Measurements from ENCODE around the gene TRMU. TPM values are rescaled to one million over a fixed set of nuclear protein-coding genes. Genes with fewer than 3 reads are reported as not detected.

Gene TRMU
- total RNA-seq, 1 experiment from 2014 or later = 90.1 TPM

DNA sequence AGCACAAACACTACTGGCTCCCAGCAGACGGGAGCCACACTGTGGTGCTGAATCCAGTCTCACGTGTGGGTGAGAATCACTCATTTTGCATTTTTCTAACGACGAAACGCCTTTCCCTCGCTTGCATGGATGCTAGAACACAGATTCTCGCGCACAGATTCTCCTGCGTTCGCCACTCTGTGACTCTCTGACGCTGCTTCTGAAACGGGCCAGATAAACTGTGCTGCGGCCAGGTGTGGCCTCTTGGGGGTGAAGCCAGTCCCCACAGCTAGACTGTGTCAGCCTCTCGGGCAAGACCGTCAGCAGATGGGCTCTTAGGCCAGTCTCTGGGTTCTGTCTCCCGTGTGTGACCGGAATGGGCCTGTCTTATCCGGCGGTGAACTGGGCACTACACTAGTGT, 44.6 kb downstream of the TRMU start:
- Histone ChIP-seq H3K27me3 (replicated peaks; ENCODE audit: insufficient read depth, low read depth, low read length, poor library complexity) (no peaks in the 10 kb centered on the region), H3K4me1 (ENCODE audit: insufficient read depth, low read length, poor library complexity, severe bottlenecking) (no peaks in the 10 kb centered on the region), H3K9me3 (ENCODE audit: low read depth, low read length, poor library complexity, severe bottlenecking) (no peaks in the 10 kb centered on the region), H3K36me3 (ENCODE audit: insufficient read depth, low read length, poor library complexity, severe bottlenecking) (no peaks in the 10 kb centered on the region), H3K27ac (ENCODE audit: low read depth, low read length, poor library complexity, severe bottlenecking) (no peak overlapping the region), H3K4me3 (ENCODE audit: low read depth, low read length, poor library complexity, severe bottlenecking) (no peak overlapping the region)
- BruUV-seq (replicated peaks) = no TSS peak
- DNase-seq (ENCODE audit: low spot score) = no peak
- POLR2A ChIA-PET (ENCODE audit: low non-redundant PET) = no interaction called here
- CTCF ChIA-PET = no interaction called here
- TF ChIP-seq CTCF (conservative IDR thresholded peaks at IDR 0.05; ENCODE audit: low read depth, low read length) = no peak
- no peak for TF ChIP-seq EZH2 (IDR thresholded peaks at IDR 0.05; ENCODE audit: borderline replicate concordance, low read depth, low read length, poor library complexity, severe bottlenecking)
- intact Hi-C loops (cut with micrococcal nuclease; ENCODE audit: unreplicated experiment) = no loop called here

GRCh38 chr22:46380581-46380980, 45.1 kb downstream of the TRMU start:
- Histone ChIP-seq H3K27me3 (replicated peaks; ENCODE audit: insufficient read depth, low read depth, low read length, poor library complexity) (no peaks in the 10 kb centered on the region), H3K4me3 (ENCODE audit: low read depth, low read length, poor library complexity, severe bottlenecking) (no peak overlapping the region), H3K27ac (ENCODE audit: low read depth, low read length, poor library complexity, severe bottlenecking) (no peak overlapping the region), H3K36me3 (ENCODE audit: insufficient read depth, low read length, poor library complexity, severe bottlenecking) (no peaks in the 10 kb centered on the region), H3K9me3 (ENCODE audit: low read depth, low read length, poor library complexity, severe bottlenecking) (no peaks in the 10 kb centered on the region), H3K4me1 (ENCODE audit: insufficient read depth, low read length, poor library complexity, severe bottlenecking) (no peaks in the 10 kb centered on the region)
- intact Hi-C loops (cut with micrococcal nuclease; ENCODE audit: unreplicated experiment) = no loop called here
- CTCF ChIA-PET = no interaction called here
- TF ChIP-seq CTCF (conservative IDR thresholded peaks at IDR 0.05; ENCODE audit: low read depth, low read length) (no peak), EZH2 (IDR thresholded peaks at IDR 0.05; ENCODE audit: borderline replicate concordance, low read depth, low read length, poor library complexity, severe bottlenecking) (no peak)
- DNase-seq (ENCODE audit: low spot score) = no peak
- POLR2A ChIA-PET (ENCODE audit: low non-redundant PET) = no interaction called here
- BruUV-seq (replicated peaks) = no TSS peak

DNA sequence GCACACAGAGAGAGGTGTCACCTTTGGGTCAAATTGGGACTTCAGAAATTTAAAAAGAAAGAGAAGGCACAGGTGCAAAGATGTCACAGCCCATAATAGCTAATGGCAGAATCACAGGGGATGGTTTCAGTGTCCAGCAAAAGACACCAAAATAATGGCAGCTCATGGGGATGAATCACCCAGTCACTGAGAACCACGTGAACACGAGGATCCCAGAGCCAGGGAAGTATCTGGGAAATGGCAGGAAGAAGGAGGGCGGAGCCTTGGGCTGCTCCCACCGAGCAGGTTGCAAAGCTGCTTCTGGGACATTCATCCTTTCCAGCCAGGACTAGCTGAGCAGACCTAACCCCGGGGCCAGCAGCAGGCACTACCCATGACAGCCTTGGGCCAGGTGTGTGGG, 45.6 kb downstream of the TRMU start:
- ChIA-PET POLR2A (ENCODE audit: low non-redundant PET) (no interaction called here), CTCF (no interaction called here)
- Histone ChIP-seq H3K27me3 (replicated peaks; ENCODE audit: insufficient read depth, low read depth, low read length, poor library complexity) (no peaks in the 10 kb centered on the region), H3K4me1 (ENCODE audit: insufficient read depth, low read length, poor library complexity, severe bottlenecking) (no peaks in the 10 kb centered on the region), H3K27ac (ENCODE audit: low read depth, low read length, poor library complexity, severe bottlenecking) (no peak overlapping the region), H3K36me3 (ENCODE audit: insufficient read depth, low read length, poor library complexity, severe bottlenecking) (no peaks in the 10 kb centered on the region), H3K4me3 (ENCODE audit: low read depth, low read length, poor library complexity, severe bottlenecking) (no peak overlapping the region), H3K9me3 (ENCODE audit: low read depth, low read length, poor library complexity, severe bottlenecking) (no peaks in the 10 kb centered on the region)
- TF ChIP-seq EZH2 (IDR thresholded peaks at IDR 0.05; ENCODE audit: borderline replicate concordance, low read depth, low read length, poor library complexity, severe bottlenecking) = no peak
- no peak for TF ChIP-seq CTCF (conservative IDR thresholded peaks at IDR 0.05; ENCODE audit: low read depth, low read length)
- no peak for DNase-seq (ENCODE audit: low spot score)
- BruUV-seq (replicated peaks) = no TSS peak
- intact Hi-C loops (cut with micrococcal nuclease; ENCODE audit: unreplicated experiment) = no loop called here

All from A673 (cell line).